Measurements from ENCODE around the gene RAB23.

DNA sequence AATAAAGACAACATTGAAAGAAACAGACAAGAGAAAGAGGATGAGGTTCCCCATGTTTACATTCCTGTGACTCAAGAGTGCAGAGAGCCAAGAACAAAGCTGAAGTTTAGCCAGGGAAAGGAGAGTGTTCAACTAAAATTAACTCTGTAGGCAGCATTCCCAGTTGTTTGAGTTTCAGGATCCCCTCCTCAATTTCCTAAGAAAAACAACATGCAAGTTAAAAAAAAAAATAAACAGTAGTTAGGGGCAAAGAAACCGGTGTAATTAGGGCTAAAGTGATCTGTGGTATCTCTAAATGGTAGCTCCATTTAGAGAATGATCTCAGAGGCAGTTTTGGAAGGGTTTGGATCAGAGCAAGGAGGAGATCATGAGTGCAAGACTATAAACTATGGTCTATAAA is 30.9 kb upstream of the RAB23 start:
- TF ChIP-seq, protein P1, sequence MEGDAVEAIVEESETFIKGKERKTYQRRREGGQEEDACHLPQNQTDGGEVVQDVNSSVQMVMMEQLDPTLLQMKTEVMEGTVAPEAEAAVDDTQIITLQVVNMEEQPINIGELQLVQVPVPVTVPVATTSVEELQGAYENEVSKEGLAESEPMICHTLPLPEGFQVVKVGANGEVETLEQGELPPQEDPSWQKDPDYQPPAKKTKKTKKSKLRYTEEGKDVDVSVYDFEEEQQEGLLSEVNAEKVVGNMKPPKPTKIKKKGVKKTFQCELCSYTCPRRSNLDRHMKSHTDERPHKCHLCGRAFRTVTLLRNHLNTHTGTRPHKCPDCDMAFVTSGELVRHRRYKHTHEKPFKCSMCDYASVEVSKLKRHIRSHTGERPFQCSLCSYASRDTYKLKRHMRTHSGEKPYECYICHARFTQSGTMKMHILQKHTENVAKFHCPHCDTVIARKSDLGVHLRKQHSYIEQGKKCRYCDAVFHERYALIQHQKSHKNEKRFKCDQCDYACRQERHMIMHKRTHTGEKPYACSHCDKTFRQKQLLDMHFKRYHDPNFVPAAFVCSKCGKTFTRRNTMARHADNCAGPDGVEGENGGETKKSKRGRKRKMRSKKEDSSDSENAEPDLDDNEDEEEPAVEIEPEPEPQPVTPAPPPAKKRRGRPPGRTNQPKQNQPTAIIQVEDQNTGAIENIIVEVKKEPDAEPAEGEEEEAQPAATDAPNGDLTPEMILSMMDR (IDR thresholded peaks at IDR 0.05) = no peak
- no peak for TF ChIP-seq POLR2A (IDR thresholded peaks at IDR 0.05)

Measured in uterus (tissue), 2 donors.